GM19023 (cell line): ENCODE data around the gene ZNF827.

Experiments
- ATAC-seq: cut with Tn5 transposase; IDR thresholded peaks from one replicate; pipeline ENCODE4 v1.9.1; 2021; ENCODE audit warnings: mild to moderate bottlenecking, moderate library complexity; ENCODE audit not compliant: unreplicated experiment

Gene ZNF827

GRCh38 chr4:145938618-145939440 is at the start of gene ZNF827:
TSS of gene ZNF827 (minus strand) at chr4:145938823. CDS start at chr4:145938407, 416 bp downstream.
- ATAC-seq = peak; percentile 32

GRCh38 chr4:145984563-145984962 is 45.9 kb upstream of the ZNF827 start:
- ATAC-seq = no peak

- no peak for ATAC-seq
These were observed 44.2 kb upstream of the ZNF827 start for GRCh38 chr4:145982791-145983190.

GRCh38 chr4:145979160-145979559 is 40.5 kb upstream of the ZNF827 start:
- no peak for ATAC-seq

GRCh38 chr4:145976680-145977079 is 38.1 kb upstream of the ZNF827 start:
- ATAC-seq = no peak

- no peak for ATAC-seq
These were observed 21.4 kb upstream of the ZNF827 start for GRCh38 chr4:145960012-145960411.

GRCh38 chr4:145957302-145957701 is 18.7 kb upstream of the ZNF827 start:
- ATAC-seq = no peak

GRCh38 chr4:145956288-145956890 is 17.8 kb upstream of the ZNF827 start:
- peak; percentile 67 for ATAC-seq

GRCh38 chr4:145954924-145955339 is 16.3 kb upstream of the ZNF827 start:
- no peak for ATAC-seq

- no peak for ATAC-seq
These were observed 13.3 kb upstream of the ZNF827 start for GRCh38 chr4:145951931-145952330.

GRCh38 chr4:145945431-145946155 is 7.0 kb upstream of the ZNF827 start:
- ATAC-seq = no peak

GRCh38 chr4:145944886-145945285 is 6.3 kb upstream of the ZNF827 start:
- ATAC-seq = no peak

- ATAC-seq = no peak
These were observed 1.2 kb upstream of the ZNF827 start for GRCh38 chr4:145939856-145940255.

GRCh38 chr4:145939441-145939750 is 773 bp upstream of the ZNF827 start:
- ATAC-seq = no peak

- no peak for ATAC-seq
These were observed 532 bp downstream of the ZNF827 start for GRCh38 chr4:145937971-145938611.

- ATAC-seq = peak; percentile 24
These were observed 1.4 kb downstream of the ZNF827 start for GRCh38 chr4:145936997-145937901.

GRCh38 chr4:145936142-145936996 is 2.3 kb downstream of the ZNF827 start:
- peak; percentile 54 for ATAC-seq

- ATAC-seq = peak; percentile 27
These were observed 3.1 kb downstream of the ZNF827 start for GRCh38 chr4:145935253-145936141.
